ENCODE measurements around the gene TBL1Y.

GRCh38 chrY:6987811-6988210 lies 77.3 kb downstream of the TBL1Y start:
- TF ChIP-seq CEBPB (IDR thresholded peaks at IDR 0.05; ENCODE audit: low read depth, low read length) (no peak), CTCF (conservative IDR thresholded peaks at IDR 0.05; ENCODE audit: low read depth, low read length) (no peak), USF2 (IDR thresholded peaks at IDR 0.05; ENCODE audit: low read depth, low read length) (no peak), MAFK (IDR thresholded peaks at IDR 0.05; ENCODE audit: low read depth, low read length) (no peak), RAD21 (IDR thresholded peaks at IDR 0.05; ENCODE audit: low read length) (no peak), MXI1 (IDR thresholded peaks at IDR 0.05; ENCODE audit: borderline replicate concordance, low read depth, low read length) (no peak), BHLHE40 (IDR thresholded peaks at IDR 0.05; ENCODE audit: low read depth, low read length) (no peak), POLR2A (IDR thresholded peaks at IDR 0.05; ENCODE audit: low read depth, low read length) (no peak), MAZ (IDR thresholded peaks at IDR 0.05; ENCODE audit: borderline replicate concordance, low read depth, low read length) (no peak), RFX5 (IDR thresholded peaks at IDR 0.05; ENCODE audit: low read depth, low read length) (no peak), ELK1 (IDR thresholded peaks at IDR 0.05; ENCODE audit: borderline replicate concordance, low read depth, low read length) (no peak), FOS (IDR thresholded peaks at IDR 0.05; ENCODE audit: low read depth, low read length) (no peak), CHD1 (IDR thresholded peaks at IDR 0.05; ENCODE audit: low read depth, low read length) (no peak), SMC3 (IDR thresholded peaks at IDR 0.05; ENCODE audit: low read depth, low read length) (no peak)

Measured in IMR-90 (cell line).